NCI-H2107 treated with DMSO at 0.1 percent for 48 hours (cell line): ENCODE results near the gene VCL.
"Not testable (repeated sequence)": the region's sequence is repeated elsewhere in the genome, so short reads cannot be mapped to it uniquely, and the experiment has no call there.

Experiments used
- DNase-seq: peaks from one replicate; lab custom pipeline; 2025; ENCODE audit not compliant: unreplicated experiment; lab: John Stamatoyannopoulos, UW

VCL gene

GRCh38 chr10:73971636-73972354, 26.1 kb upstream of the VCL start:
- no peak for DNase-seq

- no peak for DNase-seq
Measured at GRCh38 chr10:73973427-73973826, 24.5 kb upstream of the VCL start.

- DNase-seq: no peak
Measured at GRCh38 chr10:73974309-73974946, 23.5 kb upstream of the VCL start.

- DNase-seq: no peak
Measured at GRCh38 chr10:73975388-73975787, 22.5 kb upstream of the VCL start.

- no peak for DNase-seq
Measured at GRCh38 chr10:73979141-73979808, 18.6 kb upstream of the VCL start.

GRCh38 chr10:73979809-73980433, 18.0 kb upstream of the VCL start:
- no peak for DNase-seq

GRCh38 chr10:73981812-73982211, 16.1 kb upstream of the VCL start:
- no peak for DNase-seq

GRCh38 chr10:73983096-73984047, 14.5 kb upstream of the VCL start:
- DNase-seq: no peak

- no peak for DNase-seq
Measured at GRCh38 chr10:73989594-73990150, 8.2 kb upstream of the VCL start.

- no peak for DNase-seq
Measured at GRCh38 chr10:73991203-73991883, 6.6 kb upstream of the VCL start.

GRCh38 chr10:73991884-73992245, 6.1 kb upstream of the VCL start:
- DNase-seq: no peak

GRCh38 chr10:73992899-73993788, 4.8 kb upstream of the VCL start:
- DNase-seq: no peak

- no peak for DNase-seq
Measured at GRCh38 chr10:73995035-73995358, 2.9 kb upstream of the VCL start.

- peak; percentile 57 for DNase-seq
Measured at GRCh38 chr10:73997461-73997786, 492 bp upstream of the VCL start.

- DNase-seq: no peak
Measured at GRCh38 chr10:73998623-73998928, 660 bp downstream of the VCL start.

- peak; percentile 19 for DNase-seq
Measured at GRCh38 chr10:73998929-73999691, 1.2 kb downstream of the VCL start.

GRCh38 chr10:73999703-74000102, 1.8 kb downstream of the VCL start:
- no peak for DNase-seq

- DNase-seq: not testable (repeated sequence)
Measured at GRCh38 chr10:74000244-74000643, 2.3 kb downstream of the VCL start.
